ENCODE measurements around the gene ALAD.
"Not testable (repeated sequence)": the region's sequence is repeated elsewhere in the genome, so short reads cannot be mapped to it uniquely, and the experiment has no call there.

Gene ALAD

GRCh38 chr9:113401027-113401792 lies at the start of gene ALAD:
ALAD (minus strand) TSS chr9:113401284; CDS start chr9:113393559, 7,725 bp downstream.
- DNase-seq: peak; percentile 94 to 98

GRCh38 chr9:113449376-113449775 lies 48.3 kb upstream of the ALAD start:
- DNase-seq: no peak

- peak in 1 of 2 experiments; percentile 21 for DNase-seq
Observed at GRCh38 chr9:113446323-113446740, 45.2 kb upstream of the ALAD start.

- no peak for DNase-seq
Observed at GRCh38 chr9:113444736-113445135, 43.7 kb upstream of the ALAD start.

GRCh38 chr9:113437716-113438115 lies 36.6 kb upstream of the ALAD start:
- not testable (repeated sequence) for DNase-seq

- no peak for DNase-seq
Observed at GRCh38 chr9:113436728-113437515, 35.8 kb upstream of the ALAD start.

GRCh38 chr9:113431191-113431590 lies 30.1 kb upstream of the ALAD start:
- DNase-seq: no peak

- DNase-seq: no peak
Observed at GRCh38 chr9:113428062-113428615, 27.1 kb upstream of the ALAD start.

- no peak for DNase-seq
Observed at GRCh38 chr9:113427629-113428028, 26.5 kb upstream of the ALAD start.

- no peak for DNase-seq
Observed at GRCh38 chr9:113426701-113427100, 25.6 kb upstream of the ALAD start.

GRCh38 chr9:113425072-113425471 lies 24.0 kb upstream of the ALAD start:
- DNase-seq: no peak

GRCh38 chr9:113421726-113422125 lies 20.6 kb upstream of the ALAD start:
- DNase-seq: no peak

- DNase-seq: no peak
Observed at GRCh38 chr9:113417370-113417769, 16.3 kb upstream of the ALAD start.

- DNase-seq: no peak
Observed at GRCh38 chr9:113416149-113416721, 15.2 kb upstream of the ALAD start.

GRCh38 chr9:113410207-113410864 lies 9.3 kb upstream of the ALAD start, which contains the start of the genes C9orf43 and POLE3:
C9orf43 (plus strand) TSS chr9:113410747; CDS start chr9:113413494, 2,747 bp downstream.
POLE3 (minus strand) TSS chr9:113410675; CDS start chr9:113410293, 382 bp downstream.
- peak; percentile 90 to 93 for DNase-seq

- DNase-seq: no peak
Observed at GRCh38 chr9:113409883-113410206, 8.8 kb upstream of the ALAD start.

GRCh38 chr9:113409481-113409880 lies 8.4 kb upstream of the ALAD start:
- no peak for DNase-seq

- DNase-seq: peak; percentile 6 to 20
Observed at GRCh38 chr9:113406873-113407511, 5.9 kb upstream of the ALAD start.

GRCh38 chr9:113406353-113406752 lies 5.3 kb upstream of the ALAD start:
- not testable (repeated sequence) for DNase-seq

- no peak for DNase-seq
Observed at GRCh38 chr9:113403646-113404045, 2.6 kb upstream of the ALAD start.

- DNase-seq: no peak
Observed at GRCh38 chr9:113399646-113400200, 1.4 kb downstream of the ALAD start.

GRCh38 chr9:113398796-113399195 lies 2.3 kb downstream of the ALAD start:
- DNase-seq: no peak
